Muscle of arm (tissue), 12 donors: ENCODE measurements around the gene POLRMT. TPM values are rescaled to one million over a fixed set of nuclear protein-coding genes. Genes with fewer than 3 reads are reported as not detected.

Source experiments
- polyA plus RNA-seq, 12 donors: library from polyadenylated mRNA; unstranded; fragments of 120-200 nt; gene quantifications; one replicate each; pipeline ENCODE4 v1.2.1, GENCODE V29; 2013; ENCODE audit not compliant: insufficient read length in 12 of 12

POLRMT gene
- polyA plus RNA-seq, 12 donors = 23.7 to 58.0 (median 29.2) TPM; not detected in 1

Other genes starting within 250 kb of the POLRMT start
- gene C2CD4C, start 224.4 kb downstream of the POLRMT start, polyA plus RNA-seq = 1 to 10 TPM in 2 of 12 donors, under 1 TPM in 8, not detected in 2; 0.50 to 1.6 (median 0.81) TPM
- gene SHC2, start 172.5 kb downstream of the POLRMT start, polyA plus RNA-seq = 10 to 100 TPM in 11 of 12 donors, not detected in 1; 19.9 to 49.3 (median 27.0) TPM
- gene MADCAM1, start 137.1 kb downstream of the POLRMT start, polyA plus RNA-seq = 10 to 100 TPM in 2 of 12 donors, 1 to 10 TPM in 9, not detected in 1; 3.8 to 24.5 (median 7.3) TPM
- 10 to 100 TPM in 1 of 12 donors, 1 to 10 TPM in 10, not detected in 1; 2.8 to 26.4 (median 4.6) TPM for gene TPGS1, start 126.0 kb downstream of the POLRMT start, polyA plus RNA-seq
- 100 to 1,000 TPM in 1 of 12 donors, 10 to 100 TPM in 10, not detected in 1; 48.4 to 140 (median 61.1) TPM for gene CDC34, start 101.8 kb downstream of the POLRMT start, polyA plus RNA-seq
- under 1 TPM in 7 of 12 donors, not detected in 5; 0.20 to 0.72 (median 0.26) TPM for gene GZMM, start 89.5 kb downstream of the POLRMT start, polyA plus RNA-seq
- 100 to 1,000 TPM in 11 of 12 donors, not detected in 1; 109 to 224 (median 171) TPM for gene BSG, start 60.9 kb downstream of the POLRMT start, polyA plus RNA-seq
- under 1 TPM in 10 of 12 donors, not detected in 2; 0.13 to 0.61 (median 0.31) TPM for gene HCN2, start 43.7 kb downstream of the POLRMT start, polyA plus RNA-seq
- gene FGF22, start 6.3 kb upstream of the POLRMT start, polyA plus RNA-seq = under 1 TPM in 4 of 12 donors, not detected in 8; 0.09 to 0.21 (median 0.16) TPM
- 10 to 100 TPM in 11 of 12 donors, not detected in 1; 17.8 to 52.8 (median 19.0) TPM for gene RNF126, start 29.7 kb upstream of the POLRMT start, polyA plus RNA-seq
- gene FSTL3, start 42.9 kb upstream of the POLRMT start, polyA plus RNA-seq = 10 to 100 TPM in 11 of 12 donors, not detected in 1; 11.0 to 25.9 (median 12.2) TPM
- gene PRSS57, start 61.9 kb upstream of the POLRMT start, polyA plus RNA-seq = 1 to 10 TPM in 1 of 12 donors, under 1 TPM in 5, not detected in 6; 0.15 to 1.2 (median 0.19) TPM
- 10 to 100 TPM in 11 of 12 donors, not detected in 1; 17.2 to 80.5 (median 33.1) TPM for gene PALM, start 75.4 kb upstream of the POLRMT start, polyA plus RNA-seq
- 10 to 100 TPM in 1 of 12 donors, under 1 TPM in 9, not detected in 2; 0.07 to 36.0 (median 0.12) TPM for gene MISP, start 117.6 kb upstream of the POLRMT start, polyA plus RNA-seq
- gene PTBP1, start 163.9 kb upstream of the POLRMT start, polyA plus RNA-seq = 100 to 1,000 TPM in 11 of 12 donors, not detected in 1; 116 to 245 (median 136) TPM
- gene PLPPR3, start 188.4 kb upstream of the POLRMT start, polyA plus RNA-seq = 1 to 10 TPM in 3 of 12 donors, under 1 TPM in 7, not detected in 2; 0.12 to 2.7 (median 0.46) TPM
- 1 to 10 TPM in 5 of 12 donors, under 1 TPM in 5, not detected in 2; 0.42 to 8.7 (median 0.90) TPM for gene AZU1, start 194.3 kb upstream of the POLRMT start, polyA plus RNA-seq
- gene PRTN3, start 207.5 kb upstream of the POLRMT start, polyA plus RNA-seq = 10 to 100 TPM in 1 of 12 donors, 1 to 10 TPM in 7, under 1 TPM in 2, not detected in 2; 0.66 to 12.0 (median 1.3) TPM
- gene ELANE, start 218.8 kb upstream of the POLRMT start, polyA plus RNA-seq = 1 to 10 TPM in 2 of 12 donors, under 1 TPM in 5, not detected in 5; 0.21 to 1.2 (median 0.33) TPM
- 10 to 100 TPM in 1 of 12 donors, 1 to 10 TPM in 9, under 1 TPM in 1, not detected in 1; 0.98 to 20.8 (median 1.6) TPM for gene CFD, start 226.1 kb upstream of the POLRMT start, polyA plus RNA-seq